Measurements from ENCODE around the gene SPPL3. TPM values are rescaled to one million over a fixed set of nuclear protein-coding genes. Genes with fewer than 3 reads are reported as not detected.

The SPPL3 gene
- polyA plus RNA-seq, 3 donors, result 76.5 to 85.2 (median 84.3) TPM

DNA sequence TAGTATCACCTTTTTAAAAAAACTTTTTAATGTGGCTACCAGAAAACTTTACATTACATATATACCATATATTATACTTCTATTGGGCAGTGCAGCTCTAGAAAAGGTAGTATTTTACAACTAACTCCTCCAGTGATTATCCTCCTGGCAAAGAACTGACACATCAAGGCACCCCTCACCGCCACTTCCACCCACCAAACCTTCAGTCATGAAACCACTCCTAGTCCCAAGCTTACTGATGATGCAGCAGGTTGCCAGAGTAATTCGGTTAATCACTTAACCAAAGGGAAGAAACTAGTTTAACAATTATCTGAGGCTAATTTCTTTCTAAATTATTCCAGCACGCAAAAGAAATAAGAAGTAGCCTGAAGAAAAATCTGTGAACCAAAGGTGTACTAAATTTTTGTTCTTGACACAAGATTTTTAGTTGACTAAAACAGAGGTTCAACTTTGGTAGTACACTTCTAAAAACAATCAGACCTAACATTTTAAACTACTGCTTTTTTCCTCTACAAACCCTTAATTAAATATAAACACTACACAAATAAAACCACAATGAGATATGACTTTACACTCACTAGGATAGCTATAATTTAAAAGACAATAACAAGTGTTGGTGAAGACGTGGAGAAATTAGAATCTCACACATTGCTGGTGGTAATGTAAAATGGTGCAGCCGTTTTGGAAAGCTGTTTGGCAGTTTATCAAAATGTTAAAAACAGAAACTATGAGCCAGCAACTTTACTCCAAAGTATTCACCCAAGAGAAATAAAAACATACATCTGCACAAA lies 16.7 kb downstream of the SPPL3 start:
- no peak for DNase-seq (ENCODE audit: extremely low read depth in 1 of 11, low read depth in 9 of 11, low spot score in 4 of 11)

DNA sequence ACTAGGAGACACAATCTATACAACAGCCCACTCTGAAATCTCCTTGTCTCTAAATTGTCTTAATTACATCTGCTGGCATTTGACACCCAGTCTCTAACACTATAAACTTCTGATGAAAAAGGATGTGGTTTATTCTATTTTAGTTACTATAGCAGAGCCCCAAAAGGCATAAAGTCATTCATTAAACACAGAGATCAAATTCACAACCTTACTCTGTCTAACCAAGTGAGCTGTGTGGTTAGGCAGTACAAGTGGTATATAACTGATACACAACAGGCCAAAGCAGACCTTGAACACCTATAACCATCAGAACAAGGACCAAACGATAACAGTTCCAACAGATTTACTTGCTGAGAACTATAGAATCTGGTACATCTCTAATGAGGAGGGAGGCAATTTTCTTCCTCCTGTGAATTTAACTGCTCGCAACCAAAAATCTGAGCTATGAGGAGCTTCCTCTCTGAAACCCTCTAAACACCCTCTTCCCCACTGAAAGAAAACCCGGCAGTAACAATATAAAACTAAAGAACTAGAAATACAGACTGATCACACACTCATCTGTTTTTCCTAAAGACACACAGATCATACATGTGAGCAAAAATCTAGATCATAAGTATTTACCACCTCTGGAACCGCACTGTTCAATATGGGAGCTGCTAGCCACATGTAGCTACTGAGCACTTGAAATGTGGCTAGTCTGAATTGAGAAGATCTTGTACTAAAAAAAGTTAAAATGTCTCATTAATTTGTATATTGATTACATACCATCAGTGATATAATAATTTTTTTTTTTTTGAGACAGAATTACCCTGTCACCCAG lies 17.7 kb downstream of the SPPL3 start:
- DNase-seq (ENCODE audit: extremely low read depth in 1 of 11, low read depth in 9 of 11, low spot score in 4 of 11), result no peak

DNA sequence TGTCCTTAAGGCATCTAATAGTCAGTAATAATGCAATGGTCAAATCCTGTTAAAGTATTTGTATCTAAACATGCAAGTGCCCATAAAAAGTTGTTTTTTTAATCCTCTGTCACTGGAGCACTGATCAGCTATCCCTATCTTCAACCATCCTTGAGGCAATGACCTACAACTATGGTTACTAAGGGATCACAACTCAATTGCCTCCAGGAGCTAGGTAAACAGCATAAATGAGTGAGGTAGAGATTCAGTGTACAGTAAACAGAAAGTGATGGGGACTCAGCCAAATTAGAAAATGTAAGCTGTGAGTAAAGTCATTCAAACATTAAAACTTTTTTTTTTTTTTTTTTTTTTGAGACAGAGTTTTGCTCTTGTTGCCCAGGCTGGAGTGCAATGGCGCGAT lies 18.6 kb downstream of the SPPL3 start:
- no peak for DNase-seq (ENCODE audit: extremely low read depth in 1 of 11, low read depth in 9 of 11, low spot score in 4 of 11)

DNA sequence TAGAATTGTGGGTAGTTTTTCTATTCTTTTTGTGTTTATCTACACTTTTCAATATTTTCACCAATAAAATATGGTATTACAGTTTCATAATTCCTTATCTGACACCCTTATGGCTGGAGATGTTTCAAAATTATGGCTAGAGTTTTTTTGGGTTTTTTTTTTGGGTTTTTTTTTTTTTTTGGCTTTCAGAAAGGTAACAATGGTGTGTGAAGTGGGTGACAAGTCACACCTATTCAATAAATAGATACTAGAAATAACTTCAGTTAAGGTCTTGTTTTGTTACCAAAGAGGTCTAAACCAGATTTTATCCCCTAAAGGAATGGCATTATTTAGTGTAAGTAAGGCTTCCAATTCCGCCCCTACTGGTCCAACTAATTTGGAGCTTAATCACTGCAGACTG lies 19.5 kb downstream of the SPPL3 start:
- DNase-seq (ENCODE audit: extremely low read depth in 1 of 11, low read depth in 9 of 11, low spot score in 4 of 11), result no peak

DNA sequence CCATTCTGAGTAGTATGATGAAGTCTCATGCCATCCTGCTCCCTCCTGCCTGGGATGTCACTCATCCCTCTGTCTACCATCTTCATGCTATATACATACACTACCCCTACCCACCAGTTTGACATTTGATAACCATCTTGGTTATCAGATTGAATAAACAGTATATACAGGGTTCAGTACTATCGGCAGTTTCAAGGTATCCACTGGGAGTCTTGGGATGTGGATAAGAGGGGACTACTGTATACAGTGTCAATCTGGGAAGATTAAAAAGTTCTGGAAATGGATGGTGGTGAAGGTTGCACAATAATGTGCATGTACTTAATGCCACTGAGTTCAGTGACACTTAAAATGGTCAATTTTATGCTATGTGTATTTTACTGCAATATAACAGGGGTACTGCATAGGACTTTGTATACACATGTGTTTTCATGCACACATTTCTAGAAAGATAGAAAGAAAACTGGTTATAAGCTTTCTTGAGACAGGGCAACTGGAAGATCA lies 22.1 kb downstream of the SPPL3 start:
- DNase-seq (ENCODE audit: extremely low read depth in 1 of 11, low read depth in 9 of 11, low spot score in 4 of 11), result no peak

DNA sequence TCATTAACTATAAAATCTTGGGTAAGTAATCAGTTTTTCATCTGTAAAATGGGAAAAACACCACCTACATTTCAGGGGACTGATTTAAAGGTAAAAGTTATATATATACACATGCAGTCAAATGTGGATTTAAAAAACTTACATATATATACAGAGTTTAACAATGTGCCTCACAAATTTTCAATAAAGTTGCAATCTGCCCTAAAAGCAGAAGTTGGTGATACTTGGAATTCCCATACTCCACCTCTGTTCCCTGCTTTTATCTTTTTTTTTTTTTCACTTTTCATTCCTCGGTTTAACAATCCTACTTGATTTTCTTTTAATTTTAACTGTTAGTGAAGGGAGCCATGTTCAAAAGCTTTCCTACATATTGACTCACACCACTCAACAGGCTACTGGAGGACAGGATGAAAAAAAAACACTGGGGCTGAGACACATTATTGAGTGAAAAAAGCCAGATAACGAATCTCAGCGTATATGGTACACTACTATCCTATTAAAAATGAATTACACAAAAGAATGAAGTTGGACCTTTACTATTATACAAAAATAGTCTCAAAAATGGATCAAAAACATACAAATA lies 24.3 kb downstream of the SPPL3 start:
- DNase-seq (ENCODE audit: extremely low read depth in 1 of 11, low read depth in 9 of 11, low spot score in 4 of 11), result no peak

DNA sequence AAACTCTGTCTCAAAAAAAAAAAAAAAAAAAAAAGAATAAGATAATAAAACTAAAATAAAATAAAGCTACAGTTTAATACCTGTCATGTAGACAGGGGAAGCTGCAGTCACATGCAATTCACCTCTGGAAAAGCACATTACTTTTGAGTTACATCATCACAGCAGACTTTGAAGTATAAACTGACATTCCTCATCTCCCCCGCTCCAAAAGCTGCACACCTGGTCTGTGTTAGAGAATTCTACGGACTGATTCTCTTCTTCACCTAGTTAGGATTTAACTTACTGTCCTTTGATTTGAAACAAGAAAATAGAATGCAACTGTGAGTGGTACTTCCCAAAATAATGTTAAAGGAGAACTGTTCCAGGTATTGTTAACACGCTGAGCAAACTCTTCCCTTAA lies 25.1 kb downstream of the SPPL3 start:
- no peak for DNase-seq (ENCODE audit: extremely low read depth in 1 of 11, low read depth in 9 of 11, low spot score in 4 of 11)

DNA sequence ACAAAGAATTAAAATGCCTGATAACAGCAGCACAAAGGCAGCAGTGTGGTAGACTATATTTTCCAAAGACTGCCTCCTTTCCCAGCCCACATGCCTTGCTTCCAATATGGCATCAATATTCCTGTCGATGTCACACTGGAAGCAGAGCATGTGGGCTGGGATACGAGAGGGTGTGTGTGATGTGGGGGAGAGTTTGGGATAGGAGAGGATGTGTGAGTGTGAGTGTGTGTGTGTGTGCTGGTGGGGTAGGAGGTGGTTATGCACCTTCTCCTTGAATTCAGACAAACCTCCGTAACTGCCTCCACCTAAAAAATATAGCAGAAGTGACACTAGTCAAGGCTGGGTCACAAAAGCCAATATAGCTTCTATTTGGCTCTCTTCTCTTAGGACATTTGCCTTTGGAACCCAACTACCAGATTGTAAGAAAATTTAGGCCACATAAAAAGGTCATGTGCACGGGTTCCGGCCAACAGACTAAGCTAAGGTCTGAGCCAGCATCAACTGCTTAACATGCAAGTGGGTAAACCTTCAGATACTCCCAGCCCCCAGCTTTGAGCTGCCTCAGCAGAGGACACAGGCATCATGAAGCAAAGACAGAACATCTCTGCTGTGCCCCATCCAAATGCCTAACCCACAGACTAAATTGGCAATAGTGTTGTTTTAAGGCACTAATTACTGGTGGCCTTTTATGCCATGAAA lies 29.5 kb downstream of the SPPL3 start:
- no peak for DNase-seq (ENCODE audit: extremely low read depth in 1 of 11, low read depth in 9 of 11, low spot score in 4 of 11)

DNA sequence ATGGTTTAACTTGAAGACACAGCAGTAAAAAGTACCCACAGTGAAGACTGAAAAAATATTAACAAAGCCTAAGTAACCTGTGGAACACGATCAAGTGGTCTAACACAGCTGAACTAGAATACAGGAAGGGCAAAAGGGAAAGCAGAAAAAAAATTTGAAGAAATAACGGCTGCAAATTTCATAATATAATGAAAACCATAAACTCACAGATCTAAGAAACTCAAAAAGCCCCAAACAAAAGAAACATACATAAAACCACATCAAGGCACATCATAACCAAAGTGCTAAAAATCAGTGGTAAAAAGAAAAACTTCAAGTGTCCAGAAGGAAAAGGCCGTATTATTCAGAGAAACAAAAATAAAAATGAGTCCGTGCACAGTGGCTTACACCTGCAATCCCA lies 30.9 kb downstream of the SPPL3 start:
- DNase-seq (ENCODE audit: extremely low read depth in 1 of 11, low read depth in 9 of 11, low spot score in 4 of 11), result no peak

DNA sequence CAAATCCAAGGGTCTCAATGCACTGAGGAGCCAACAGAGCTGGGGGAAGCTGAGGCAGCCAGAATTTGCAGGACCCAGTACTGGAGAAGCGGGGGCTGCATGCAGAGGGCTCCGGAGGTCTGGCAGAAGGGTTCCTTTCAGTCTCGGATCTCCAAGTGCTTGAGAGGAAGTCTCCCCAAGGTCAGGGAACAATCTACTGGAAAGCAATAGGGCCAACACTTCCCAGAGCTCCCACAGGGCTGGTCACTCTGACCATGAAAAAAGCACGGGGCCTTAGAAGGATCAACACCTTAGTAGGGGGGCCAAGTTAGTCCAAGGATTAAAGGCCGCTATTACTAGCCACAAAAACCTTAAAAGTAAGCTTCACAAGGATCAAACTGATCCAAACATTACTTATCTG lies 31.7 kb downstream of the SPPL3 start:
- DNase-seq (ENCODE audit: extremely low read depth in 1 of 11, low read depth in 9 of 11, low spot score in 4 of 11), result no peak

DNA sequence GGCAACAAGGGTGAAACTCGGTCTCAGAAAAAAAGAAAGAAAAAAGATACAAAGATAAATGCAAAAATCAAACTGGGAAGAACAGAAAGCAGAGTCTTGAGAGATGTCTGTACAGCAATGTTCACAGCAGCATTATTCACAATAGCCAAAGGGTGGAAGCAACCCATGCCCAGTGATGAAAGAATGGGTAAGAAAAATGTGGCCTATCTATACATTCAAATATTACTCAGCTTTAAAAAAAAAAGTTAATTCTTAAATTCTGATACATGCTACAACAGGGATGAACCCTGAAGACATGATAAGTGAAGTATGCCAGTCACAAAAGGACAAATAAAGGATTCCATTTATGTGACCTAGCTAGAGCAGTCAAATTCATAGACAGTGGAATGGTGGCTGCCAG lies 33.7 kb downstream of the SPPL3 start:
- DNase-seq (ENCODE audit: extremely low read depth in 1 of 11, low read depth in 9 of 11, low spot score in 4 of 11), result no peak

DNA sequence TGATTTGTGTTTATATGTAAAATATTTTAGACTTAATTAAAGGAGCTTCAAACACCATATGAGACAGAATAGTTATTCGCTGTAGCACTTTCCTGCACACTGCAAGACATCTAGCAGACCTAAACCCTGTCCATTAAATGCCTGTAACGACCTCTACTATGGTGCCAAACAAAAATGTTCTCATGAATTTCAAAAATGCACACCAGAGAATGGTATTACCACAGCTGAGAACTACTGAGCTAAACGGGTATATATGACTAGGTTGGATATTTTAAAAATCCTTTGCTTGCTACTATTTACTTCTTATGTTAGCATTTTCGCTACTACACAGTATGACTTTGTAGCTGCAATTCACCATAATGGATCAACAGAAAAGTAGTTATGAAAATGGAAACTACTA lies 34.8 kb downstream of the SPPL3 start:
- DNase-seq (ENCODE audit: extremely low read depth in 1 of 11, low read depth in 9 of 11, low spot score in 4 of 11), result no peak

DNA sequence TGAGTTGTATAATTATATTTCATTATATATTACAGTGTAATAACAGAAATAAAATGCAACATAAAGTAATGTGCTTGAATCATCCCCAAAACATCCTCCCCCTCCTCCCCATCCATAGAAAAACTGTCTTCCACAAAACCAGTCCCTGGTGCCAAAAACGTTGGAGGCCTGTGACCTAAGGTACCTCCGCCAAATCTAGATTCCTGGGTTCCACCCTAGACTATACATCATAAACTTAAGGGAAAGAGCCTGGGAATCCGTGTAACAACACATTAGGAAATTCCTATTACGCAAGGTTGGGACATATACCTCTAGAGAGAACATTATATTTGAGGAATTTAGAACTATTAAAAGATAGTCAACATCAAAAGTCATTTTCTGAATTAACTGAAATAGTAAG lies 38.0 kb downstream of the SPPL3 start:
- no peak for DNase-seq (ENCODE audit: extremely low read depth in 1 of 11, low read depth in 9 of 11, low spot score in 4 of 11)

DNA sequence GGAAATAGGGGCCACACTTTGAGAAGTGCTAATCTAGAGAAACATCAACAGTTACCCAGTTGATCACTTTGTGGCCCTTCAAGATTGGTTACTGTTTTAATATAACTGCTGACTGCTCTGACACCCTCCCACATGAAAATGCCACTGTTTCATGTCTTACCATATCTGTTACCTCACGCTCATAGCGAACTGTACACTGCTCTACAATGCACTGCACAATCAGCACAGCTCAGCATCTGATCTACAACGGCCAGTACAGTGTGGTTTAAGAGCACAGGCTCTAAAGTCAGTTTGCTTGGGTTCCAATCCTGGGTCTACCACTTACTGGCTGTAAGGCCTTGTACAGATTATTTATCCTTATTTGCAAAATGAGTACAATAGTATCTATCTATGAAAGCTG lies 39.1 kb downstream of the SPPL3 start:
- no peak for DNase-seq (ENCODE audit: extremely low read depth in 1 of 11, low read depth in 9 of 11, low spot score in 4 of 11)

DNA sequence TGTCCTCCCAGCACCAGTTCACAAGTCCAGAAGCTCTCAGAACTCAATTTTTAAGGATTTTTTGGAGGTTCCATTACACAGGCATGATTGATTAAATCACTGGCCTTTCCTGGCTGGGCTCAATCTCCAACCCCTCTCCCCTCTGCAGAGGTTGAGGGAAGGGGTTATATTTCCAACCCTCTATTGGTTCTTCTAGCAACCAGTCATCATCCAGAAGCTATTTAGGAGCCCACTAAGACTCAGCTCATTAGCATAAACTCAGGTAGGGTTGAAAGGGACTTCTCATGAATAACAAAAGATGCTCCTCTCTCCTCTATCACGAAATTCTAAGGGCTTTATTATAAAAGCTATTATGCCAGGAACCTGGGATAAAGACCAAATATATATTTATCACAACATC lies 41.5 kb downstream of the SPPL3 start:
- no peak for DNase-seq (ENCODE audit: extremely low read depth in 1 of 11, low read depth in 9 of 11, low spot score in 4 of 11)

DNA sequence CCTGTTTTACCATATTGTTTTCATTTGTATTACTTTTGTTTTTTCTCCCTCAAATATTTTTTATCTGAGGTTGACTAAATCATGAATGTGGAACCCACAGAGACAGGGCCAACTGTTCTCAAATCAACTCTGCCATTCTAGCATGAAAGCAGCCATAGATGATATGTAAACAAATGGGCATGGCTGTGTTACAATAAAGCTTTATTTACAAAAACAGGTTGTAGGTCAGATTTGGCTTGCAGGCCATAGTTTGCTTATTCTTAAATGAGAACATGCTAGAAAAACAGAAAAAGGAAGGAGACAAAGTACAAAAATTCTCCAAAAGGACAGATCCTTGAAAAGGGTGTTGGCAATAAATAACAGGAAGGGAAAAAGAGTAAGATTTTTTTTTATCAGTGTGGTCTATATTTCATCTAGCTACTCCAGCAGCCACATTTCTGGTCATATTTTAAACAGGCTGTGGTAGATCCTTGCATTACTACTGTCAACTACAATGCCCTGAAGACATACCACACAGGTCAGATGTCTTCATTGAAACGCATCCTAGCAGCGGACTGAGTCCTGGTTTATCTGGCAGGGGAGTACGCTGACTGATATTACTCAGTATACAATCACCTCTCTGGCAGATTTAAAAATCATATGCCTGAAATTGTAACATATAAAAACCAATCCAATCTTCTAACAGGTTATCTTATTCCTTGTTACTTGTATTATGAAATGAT lies 42.9 kb downstream of the SPPL3 start:
- DNase-seq (ENCODE audit: extremely low read depth in 1 of 11, low read depth in 9 of 11, low spot score in 4 of 11), result no peak

DNA sequence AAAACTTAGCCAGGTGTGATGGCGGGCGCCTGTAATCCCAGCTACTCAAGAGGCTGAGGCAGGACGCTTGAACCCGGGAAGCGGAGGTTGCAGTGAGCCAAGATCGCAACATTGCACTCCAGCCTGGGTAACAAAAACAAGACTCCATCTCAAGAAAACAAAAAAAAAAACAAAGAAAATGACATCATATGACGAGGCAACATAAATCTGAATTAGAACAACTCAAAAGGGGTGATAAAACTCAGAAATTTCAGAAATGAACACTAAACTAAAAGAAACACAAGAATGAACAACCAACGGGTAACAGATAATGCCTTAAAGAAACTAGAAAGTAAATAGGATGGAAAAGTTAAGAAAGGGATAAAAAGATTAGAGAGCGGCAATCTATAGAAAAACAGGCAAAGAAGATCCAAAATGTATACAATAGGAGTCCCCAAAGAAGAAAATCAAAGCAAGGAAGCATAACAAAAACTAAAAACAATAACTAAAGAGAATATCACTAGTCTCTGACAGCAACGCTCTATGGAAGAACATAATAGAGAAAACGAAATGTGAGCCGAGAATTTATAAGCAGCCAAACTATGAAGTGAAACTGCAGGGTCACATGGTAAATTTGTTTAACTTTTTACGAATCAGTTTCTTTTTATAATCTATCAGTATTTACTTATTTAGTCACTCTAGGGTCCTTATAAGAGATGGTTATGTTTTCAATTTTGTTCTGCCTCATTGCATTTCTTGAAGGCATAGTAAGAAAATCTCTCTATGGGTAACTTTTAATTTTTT lies 45.7 kb downstream of the SPPL3 start:
- DNase-seq (ENCODE audit: extremely low read depth in 1 of 11, low read depth in 9 of 11, low spot score in 4 of 11), result no peak

DNA sequence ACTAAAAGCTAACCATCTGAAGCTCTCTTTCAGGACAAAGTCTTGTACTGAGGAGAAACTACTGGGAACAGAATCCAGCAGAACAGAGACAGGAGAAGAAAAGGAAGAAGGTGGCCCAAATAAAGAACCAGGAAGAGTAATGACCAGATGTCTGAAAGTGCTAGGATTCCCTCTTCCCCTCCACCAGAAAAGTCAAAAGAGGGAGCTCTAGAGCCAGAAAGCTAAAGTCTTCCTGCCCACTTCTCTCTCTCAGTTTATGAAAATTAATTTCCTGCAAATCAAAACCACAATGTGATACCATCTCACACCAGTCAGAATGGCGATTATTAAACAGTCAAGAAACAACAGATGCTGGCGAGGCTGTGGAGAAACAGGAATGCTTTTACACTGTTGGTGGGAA lies 47.2 kb downstream of the SPPL3 start:
- DNase-seq (ENCODE audit: extremely low read depth in 1 of 11, low read depth in 9 of 11, low spot score in 4 of 11), result no peak
